HCEC 1CT (cell line): ENCODE measurements around the gene DMGDH.
A peak's percentile ranks its signal among the peaks of the same experiment; 100 is the strongest.

ENCODE experiments used
- DNase-seq: peaks from one replicate; pipeline ENCODE4 v3.0.0-alpha.2; 2017

DMGDH gene

DNA sequence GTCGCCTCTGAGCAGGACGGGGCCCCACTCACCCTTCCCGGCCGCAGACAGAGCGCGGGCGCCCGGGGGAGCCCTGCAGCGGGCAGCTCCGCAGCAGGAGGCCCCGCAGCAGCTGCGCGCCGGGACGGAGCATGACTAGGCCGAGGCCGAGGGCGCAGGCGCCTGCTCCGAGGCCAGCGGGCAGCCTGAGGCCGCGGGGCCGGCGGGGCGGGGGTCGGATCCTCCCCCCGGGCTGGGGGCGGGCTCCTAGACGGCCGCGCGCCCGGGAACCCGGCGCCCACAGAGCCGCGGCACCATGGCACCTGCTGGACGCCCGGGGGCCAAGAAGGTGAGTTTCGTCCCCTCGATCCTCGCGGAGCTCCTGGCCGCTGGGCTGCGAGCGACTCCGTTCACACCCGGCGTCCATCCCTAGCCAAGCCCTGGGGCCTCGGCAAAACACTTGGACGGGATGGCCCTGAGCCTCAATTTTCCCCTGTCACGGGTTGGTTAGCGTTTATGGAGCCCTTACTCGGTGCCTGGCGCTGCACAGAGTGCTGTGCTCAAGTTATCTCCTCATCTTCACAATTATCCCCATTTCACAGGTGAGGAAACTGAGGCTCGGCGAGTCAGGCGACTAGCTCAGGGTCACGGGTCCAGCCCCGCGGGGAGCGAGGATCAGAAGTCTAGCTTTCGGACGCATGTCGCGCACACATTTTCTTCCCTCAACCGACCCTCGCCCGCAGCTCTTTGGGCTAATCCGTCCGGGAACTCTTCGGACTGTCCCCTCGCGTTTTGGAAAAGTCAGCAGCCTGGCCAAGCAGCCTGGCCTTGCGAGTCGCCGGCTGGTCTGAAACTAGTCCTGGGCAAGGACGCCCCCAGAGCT is at the start of gene DMGDH, which contains the start of gene BHMT2:
TSS of gene DMGDH (minus strand) at position 187 of the 862 bp plus-strand sequence. CDS start at position 133, 54 bp downstream.
TSS of gene BHMT2 (plus strand) at position 280 of the 862 bp plus-strand sequence. CDS start at position 296, 16 bp downstream.
- no peak for DNase-seq

DNA sequence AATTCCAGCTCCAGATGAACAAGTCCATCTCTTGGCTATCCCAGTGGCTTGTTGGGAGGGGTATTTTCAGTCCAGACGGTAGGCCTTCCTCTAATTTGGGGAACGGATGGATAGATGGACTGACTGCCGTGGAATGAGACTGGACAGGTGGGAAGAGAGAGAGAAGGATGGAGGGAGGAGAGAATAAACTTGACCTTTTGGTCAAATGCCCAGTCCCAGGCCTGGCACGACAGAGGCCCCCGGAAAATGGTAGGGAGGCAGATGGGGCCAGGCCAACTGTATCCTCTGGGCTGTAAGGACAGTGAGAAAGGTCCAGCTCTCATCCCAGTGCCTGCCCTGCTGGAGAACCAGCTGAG is 43.2 kb upstream of the DMGDH start:
- no peak for DNase-seq

DNA sequence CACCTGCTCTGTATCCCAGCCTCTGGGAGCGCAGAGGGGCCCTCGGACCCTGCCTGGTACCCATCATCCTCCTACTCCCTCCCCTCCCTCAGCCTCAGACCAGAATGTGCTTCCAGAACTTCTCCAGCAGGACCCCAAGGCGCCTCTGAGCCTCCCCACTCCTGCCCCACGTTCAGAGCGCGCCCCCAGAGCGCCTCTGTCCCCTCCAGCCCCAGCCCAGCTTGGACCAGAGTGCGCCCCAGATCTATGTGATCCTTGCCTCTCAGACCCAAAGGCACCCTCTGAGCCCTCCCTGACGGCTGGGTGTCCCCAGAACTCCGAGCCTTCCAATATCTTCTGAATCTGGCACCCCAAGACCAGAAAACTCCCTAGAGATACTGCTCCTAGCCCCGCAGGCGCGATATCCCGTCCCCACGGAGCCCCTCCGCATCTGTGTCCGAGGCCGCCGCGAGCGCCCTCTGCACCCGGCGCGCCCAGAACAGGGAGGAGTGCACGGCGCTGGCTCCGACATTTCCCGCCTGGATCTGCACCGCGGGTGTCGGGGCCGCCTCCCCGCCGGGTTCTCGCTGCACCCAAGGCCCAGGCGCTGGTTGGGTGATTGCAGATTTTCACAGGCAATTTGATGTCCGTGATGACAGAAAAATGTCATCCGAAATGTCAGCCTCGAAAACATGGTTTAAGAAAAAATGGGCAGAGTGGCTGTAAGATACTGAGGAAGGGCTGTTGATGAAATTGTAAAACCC is 42.7 kb upstream of the DMGDH start:
- no peak for DNase-seq

DNA sequence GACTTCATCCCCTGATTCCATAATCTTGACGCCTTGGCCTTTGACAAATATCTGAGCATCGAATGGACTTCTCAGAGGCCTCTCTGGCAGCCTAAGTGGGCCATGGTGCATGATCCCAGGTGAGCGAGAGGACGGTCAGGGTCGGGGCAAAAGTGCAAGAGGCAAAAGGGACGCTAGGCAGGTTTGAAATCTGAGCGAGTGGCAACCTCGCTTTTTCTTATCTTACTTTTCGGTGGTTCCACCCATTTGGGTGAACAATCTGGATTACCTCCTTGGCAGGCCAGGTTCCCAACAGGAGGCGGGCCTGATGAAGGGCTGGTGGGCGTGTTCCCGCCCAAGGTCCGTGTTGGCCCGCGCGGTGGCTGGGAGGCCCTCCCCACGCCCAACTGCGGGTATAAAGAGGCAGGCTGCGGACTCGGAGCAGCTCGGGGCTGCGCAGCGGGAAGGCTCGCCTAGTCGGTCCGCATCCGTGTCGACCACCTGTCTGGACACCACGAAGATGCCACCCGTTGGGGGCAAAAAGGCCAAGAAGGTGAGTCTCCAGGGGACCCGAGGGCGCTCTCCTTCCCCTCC is 42.0 kb upstream of the DMGDH start, which contains the start of gene BHMT:
TSS of gene BHMT (plus strand) at position 423 of the 573 bp plus-strand sequence. CDS start at position 500, 77 bp downstream.
- DNase-seq: no peak

DNA sequence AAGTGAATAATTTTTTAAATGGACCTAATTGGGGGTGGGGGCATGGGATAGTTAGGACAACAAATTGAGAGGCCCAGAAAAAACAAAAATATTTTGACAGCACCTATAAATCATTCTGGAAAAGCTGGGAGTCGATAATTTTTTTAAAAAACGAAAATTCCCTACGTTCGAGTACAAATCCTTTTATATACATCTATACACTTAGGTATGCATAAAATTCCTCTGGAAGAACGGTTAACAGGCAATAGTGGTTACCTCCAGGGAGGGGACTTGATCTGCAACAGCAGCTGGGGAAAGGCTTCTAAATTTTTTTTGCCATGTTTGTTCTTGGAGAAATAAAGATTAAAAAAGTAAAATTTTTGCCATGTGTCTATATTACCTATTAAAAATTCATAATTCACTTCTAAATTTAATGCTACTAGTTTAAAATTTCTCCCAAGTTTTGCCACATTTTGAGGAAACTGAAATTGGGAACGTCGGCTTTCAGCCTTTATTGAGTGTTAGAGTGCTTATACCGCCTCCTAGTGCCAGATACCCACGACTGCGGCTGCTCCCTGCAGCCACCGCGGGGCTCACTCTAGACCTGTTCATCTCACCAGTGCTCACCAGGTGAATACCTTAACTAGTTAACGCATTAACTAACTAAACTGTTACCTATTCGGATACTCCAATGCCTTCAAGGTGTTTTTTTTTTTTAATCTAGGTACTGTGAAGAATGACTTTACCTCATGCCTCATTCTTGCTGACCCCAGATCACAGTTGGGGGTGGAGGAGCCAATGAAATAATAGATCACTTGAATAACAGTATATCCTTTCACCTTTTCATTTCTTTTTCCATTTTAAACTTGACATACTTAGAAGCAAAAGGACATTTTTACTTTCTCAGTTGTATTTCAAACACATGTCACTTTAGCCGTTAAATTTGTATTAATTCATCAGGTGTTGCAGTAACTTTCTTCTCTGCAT is 40.3 kb upstream of the DMGDH start:
- DNase-seq: no peak

DNA sequence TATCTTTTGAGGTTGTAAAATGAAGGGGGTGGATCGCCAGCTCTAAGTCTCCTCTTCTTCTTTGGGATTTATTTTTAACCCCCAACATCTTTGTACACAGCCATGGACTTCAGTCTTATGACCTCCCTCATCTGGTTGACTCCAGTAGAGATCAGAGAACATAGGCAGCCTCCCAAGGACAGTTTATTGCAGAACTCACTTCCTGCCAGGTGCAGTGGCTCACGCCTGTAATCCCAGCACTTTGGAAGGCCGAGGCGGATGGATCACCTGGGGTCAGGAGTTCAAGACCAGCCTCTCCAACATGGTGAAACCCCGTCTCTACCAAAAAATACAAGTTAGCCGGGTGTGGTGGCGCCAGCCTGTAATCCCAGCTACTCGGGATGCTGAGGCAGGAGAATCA is 39.3 kb upstream of the DMGDH start:
- no peak for DNase-seq

DNA sequence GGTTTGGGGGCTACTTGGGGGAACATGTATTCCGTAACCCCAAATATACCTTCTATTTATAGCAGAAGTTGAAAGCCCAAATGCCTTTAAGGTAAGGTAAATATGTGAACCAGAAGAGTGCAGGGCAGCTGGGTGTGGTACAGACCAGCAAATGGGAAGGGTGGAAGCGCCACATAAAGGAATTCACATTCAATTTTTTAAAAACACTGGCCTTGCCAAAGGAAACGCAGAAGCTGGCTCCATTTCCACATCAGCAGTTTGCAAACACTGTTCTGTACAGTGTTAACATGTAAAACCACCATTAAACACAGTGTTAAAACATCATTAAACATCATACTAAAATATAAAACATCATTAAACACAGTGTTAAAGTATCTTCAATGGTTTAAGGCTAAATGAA is 38.6 kb upstream of the DMGDH start:
- no peak for DNase-seq

DNA sequence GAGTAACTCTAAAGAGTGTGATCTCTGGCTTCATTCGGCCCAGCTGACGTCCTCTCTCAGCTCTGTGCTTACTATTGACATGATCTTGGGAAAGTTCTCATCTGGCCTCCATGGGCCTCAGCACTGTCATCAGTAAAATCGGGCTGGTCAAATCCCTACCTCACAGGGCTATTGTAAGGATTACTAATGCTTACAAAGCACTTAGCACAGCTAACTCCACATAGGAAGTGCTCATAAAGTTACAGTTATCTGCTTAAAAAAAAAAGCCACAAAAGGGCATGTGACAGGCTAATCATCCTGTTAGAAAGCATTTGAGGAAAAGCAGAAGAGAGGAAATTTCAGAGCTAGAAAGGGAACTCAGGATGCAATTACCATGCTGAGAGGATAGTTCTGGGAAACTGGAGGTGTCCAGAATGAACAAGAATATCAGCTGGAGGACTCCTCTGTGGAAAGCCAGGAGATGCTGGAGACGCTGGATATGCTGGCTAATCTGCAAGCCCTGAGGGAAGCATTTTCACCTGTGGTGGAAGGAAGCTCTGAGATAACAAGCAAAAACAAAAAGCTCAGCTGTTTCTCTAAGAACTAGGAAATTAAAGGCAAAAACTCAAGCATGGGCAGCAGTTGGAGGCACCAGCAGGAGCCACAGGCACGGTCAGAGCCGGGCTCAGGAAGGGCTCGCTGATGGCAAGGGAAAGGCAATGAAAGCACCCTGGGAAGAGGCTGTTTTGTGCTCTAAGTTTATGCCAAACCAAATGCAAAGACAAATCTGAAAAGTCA is 37.7 kb upstream of the DMGDH start:
- DNase-seq: peak; percentile 53

DNA sequence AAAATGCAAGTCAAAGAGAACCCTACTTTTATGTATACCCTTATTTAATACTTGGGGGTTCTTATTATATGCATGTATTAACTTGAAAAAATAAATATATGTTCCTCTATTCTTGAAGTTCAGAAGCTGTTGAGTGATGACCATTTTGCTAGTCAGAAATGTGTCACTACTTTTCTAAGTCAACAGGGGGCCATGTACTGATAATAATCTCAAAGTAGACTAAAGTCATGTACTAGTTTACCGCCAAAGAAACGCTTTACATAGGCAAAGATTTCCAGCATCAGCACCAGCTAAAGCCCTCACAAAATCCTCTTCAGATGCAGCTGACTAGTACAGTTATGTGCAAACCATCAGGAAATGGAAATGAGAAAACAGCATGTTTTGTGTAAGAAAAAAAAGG is 36.4 kb upstream of the DMGDH start:
- DNase-seq: no peak

DNA sequence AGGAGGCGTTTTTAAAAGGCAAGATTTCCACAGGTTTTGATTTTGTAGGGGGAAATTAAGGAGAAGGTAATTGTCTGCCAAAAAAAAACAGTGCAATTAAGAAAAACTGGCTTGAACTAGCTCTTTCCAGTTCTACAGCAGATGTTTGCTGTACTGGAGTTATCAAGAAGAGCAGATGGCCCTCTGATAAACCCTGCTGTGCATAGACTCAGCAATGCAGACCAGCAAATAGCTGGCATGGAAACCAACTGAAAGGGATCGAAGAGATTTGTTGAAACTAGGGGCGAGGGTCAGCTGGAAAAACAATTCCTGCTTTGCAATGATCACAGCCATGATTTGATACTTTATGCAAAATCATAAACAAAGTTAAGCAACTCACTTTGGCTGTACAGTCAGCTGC is 24.3 kb upstream of the DMGDH start:
- DNase-seq: no peak

DNA sequence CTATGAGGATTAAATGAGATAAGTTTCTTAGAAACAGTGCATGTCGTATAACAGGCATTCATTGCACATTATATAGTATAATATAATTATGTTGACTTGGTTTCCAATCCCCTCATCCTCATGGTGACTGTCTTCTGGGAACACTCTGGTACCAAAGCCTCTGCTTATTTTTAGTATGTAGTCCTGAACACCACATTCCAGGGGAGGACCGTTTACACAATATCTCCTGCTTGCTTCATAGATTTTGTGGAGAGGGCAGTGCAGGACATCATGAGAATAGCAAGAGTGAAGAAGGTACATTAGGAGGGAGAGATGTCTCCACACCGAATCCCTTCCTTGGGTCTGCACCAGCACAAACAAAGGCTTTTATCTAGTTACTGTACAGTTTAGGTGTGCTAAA is 21.6 kb upstream of the DMGDH start:
- DNase-seq: no peak

DNA sequence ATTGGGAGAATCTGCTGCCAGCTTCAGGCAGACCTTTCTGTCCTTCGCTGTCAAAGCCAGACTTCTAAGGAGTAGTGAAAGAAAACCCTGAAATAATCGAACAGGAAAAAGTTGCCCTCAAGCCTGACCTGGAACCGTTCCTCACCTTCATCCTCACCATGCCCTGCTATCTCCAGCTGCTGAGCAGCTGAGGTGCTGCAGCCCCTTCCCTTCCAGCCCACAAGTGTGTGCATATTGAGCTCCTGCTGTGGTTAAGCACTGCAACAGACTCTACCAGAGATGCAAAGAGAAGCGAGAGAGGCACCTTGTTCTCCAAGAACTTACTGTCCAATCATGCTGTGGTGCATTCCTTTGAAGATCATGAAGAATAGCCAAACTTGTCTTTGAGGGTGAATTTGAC is 19.0 kb upstream of the DMGDH start:
- DNase-seq: no peak

DNA sequence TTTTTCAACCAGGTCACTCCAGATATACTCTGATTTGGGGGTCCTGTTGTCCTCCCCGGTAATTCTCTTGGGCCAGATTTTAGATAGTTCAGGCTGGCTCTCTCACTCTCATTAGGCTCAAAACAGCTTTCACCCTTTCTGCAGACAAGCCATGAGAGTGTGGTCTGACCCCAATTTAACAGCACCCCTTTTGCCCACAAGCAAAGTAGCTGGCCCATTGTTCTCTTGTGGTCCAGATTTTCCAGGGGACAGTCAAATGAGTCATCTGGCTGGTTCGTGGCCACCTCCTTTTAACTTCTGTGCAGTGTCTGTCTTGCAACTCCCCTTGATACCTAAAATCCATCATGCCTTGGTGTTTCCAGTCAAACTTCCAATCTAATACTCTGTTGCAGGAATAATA is 16.6 kb upstream of the DMGDH start:
- DNase-seq: no peak

DNA sequence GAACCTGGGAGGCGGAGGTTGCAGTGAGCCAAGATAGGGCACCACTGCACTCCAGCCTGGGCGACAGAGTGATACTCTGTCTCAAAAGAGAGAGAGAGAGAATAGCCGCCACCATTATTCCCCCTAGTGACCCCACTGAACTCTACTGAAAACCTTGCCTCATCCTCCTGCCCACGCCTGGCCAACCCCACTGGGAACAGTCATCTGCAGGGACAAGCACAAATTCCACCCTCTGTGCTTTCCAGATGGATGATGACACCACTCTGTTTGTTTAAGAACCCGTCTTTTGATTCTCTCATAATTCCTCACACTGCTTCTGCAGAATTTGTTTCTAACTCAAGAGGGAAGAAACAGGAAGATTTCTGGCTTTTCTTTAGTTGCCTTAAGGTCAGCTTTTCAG is 12.3 kb upstream of the DMGDH start:
- DNase-seq: no peak

DNA sequence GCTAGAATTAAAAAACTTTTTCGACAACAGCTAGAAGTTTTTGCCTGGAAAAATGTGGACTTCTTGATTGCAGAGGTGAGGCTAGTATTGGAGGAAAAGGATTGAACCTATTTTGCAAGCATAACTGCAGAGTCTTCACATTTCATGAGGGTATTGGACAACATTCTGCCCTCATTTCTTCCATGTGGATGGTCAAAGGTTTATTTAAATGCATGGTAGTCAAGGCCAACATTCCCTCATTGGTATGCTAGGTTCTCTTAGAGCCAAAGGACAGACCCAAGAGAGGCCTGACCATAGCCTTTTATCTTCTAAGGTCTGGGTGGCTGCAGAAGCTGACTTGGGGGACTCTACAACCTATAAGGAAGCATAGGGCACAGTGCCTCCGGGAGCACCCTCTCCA is 11.3 kb upstream of the DMGDH start:
- DNase-seq: no peak

DNA sequence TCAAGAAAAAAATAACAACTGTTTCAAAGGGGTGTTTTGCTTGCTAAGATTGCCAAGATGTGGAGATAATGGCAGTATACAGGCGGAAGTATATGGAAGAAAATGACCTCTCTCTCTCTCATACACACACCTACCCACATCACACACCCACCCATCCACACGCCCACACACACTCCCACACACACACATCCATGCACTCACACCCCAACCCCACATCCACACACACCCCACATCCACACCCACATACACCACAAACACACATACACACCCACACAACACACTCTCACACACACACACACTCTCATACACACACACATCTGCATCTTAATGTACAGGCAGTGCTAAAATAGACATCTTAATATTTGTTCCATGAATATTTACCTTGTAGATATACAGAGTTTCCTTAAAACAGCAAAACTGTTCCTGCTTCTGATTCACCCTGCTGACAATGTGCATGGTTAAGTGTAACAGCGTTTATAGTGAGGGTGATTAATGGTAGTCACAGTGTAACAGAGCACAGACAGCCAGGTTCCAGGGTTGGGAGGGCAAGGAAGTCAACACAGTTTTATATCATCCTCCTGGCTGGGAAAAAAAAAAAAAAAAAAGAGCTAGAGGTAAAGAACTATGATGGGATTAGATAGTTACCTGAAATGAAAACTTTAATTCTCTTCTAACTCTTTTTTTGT is 8.3 kb upstream of the DMGDH start:
- DNase-seq: no peak

DNA sequence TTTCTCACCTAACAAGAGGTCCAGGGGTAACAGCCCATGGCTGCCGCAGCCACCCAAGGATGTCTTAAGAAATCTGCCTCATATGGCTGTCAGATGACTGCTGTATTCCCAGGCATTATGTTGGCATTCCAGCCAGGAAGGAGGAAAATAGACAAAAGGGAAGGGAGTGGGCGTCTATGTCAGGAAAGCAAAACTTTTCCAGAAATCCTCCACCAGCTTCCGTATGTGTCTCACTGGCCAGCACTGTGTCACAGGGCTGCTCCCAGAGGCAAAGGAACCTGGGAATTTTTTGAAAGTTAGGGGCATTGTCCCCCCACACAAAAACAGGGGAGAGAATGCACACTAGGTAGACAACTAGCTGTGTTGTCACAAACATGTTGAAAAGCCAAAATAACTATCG is 7.3 kb upstream of the DMGDH start:
- no peak for DNase-seq

DNA sequence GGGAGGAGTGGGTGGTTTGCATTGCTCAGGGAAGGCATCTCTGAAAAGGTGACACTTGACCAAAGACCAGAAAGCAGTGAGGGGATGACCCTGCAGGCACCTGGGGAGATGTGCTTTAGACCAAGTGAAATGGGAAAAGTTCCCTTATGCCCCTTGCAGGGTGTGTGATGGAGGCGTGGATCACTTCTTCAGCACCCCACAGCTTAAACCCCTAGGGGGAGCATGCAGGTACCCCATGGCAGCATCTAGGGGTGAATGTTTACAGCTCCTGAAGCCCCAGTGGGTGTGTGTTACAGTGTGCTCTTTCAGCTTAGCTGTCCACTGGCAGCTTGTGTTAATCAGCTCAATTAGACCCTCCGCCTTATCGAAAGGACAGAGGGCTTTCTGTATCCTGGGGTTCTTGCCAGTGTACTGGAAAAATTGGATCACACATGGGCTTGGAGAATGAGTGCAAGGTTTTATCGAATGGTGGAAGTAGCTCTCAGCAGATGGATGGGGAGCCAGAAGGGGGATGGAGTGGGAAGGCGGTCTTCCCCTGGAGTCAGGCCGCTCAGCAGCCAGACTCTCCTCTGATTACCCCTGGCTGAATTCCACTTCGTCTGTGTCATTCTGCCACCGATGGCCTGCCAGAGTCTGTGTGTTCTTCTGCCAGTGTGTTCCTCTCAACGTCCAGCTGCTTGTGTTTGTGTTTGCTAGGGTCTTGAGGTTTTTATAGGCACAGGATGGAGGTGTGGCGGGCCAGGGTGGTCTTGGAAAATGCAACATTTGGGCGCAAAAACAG is 6.4 kb upstream of the DMGDH start:
- DNase-seq: no peak

DNA sequence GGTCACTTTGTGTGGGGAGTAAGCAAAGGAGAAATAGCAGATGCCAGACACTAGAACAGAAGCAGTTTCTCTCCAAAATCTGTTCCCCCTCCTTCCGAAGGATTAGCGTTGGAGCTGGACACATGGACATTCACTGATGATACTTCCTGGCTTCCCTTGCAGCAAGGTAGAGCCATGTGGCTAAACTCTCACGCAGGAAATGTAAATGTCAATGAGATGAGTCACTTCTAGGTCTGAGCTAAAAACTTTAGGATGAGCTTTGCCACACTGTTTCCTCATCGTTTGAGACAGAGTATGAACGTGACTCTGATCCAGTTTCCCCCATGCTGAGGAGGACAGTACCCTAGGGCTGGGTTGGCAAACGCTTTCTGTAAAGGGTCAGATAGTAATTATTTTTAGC is 5.2 kb upstream of the DMGDH start:
- peak; percentile 47 for DNase-seq

DNA sequence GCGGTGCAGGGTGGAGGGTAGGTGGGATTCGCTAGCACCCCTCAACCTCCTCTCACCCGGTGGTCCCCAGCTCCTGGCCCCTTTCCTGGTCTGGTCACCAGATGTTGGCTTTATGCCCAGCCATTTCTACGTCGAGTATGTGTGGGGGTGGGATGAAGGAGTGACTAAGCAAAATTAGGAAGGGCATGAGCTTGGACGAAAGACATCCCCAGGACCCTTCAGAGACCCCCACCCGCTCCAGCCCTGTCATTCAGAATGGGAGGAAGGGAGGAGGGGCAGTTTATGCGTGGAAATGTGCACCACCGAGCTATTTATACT is 835 bp upstream of the DMGDH start:
- no peak for DNase-seq

DNA sequence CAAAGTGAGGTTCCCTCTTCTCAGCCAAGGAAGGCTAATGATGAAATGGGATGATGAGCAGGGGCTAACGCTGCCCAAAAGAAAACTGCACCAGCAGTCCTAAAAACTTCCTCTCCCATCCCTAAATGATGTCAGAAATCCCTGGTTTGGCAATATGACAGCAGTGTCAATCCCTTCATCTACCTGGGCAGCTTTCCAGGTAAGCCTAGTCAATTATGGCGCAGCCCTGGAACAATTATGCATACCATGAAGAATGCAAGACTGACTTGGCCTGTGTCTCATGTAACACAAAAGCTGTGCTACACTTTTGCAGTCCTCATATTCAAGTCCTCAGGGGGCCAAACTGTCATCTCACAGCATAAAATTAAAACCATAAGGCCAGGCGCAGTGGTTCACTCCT is 7.0 kb downstream of the DMGDH start:
- no peak for DNase-seq
